GM19467 (cell line): ENCODE data around the gene CACNA1I.

Experiments used
- ATAC-seq: cut with Tn5 transposase; IDR thresholded peaks from one replicate; pipeline ENCODE4 v1.9.1; 2021; ENCODE audit warnings: mild to moderate bottlenecking, moderate library complexity; ENCODE audit not compliant: unreplicated experiment

The CACNA1I gene

GRCh38 chr22:39686776-39687525 is 116.4 kb downstream of the CACNA1I start:
- no peak for ATAC-seq

DNA sequence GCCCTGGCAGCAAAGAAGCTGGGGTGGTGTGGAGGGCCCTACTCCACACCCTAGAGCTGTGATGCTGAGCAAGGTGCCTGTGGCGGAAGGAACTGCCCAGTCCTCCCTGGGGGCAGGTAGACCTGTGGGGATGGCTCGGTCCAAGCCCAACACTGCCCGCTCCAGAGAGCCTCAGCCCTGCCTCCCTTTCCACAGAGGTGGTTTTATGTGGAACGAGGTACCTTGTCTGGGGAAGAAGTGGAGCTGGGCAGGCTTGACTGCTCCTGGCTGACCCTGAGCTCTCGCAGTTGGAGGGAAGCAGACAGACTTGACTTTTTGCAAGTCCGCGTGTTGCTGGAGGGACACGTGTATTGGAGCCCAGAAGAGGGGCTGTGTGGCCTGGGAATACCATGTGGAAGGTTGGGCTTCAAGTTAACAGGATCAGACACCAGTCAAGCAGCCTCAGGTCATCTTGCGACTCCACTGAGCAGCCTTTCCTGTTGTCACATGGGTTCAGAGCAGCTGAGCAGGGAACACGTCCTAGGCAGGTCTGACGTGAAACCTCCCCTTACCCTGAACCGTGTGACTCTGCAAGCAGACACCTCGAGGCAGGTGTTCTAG is 117.7 kb downstream of the CACNA1I start:
- no peak for ATAC-seq

DNA sequence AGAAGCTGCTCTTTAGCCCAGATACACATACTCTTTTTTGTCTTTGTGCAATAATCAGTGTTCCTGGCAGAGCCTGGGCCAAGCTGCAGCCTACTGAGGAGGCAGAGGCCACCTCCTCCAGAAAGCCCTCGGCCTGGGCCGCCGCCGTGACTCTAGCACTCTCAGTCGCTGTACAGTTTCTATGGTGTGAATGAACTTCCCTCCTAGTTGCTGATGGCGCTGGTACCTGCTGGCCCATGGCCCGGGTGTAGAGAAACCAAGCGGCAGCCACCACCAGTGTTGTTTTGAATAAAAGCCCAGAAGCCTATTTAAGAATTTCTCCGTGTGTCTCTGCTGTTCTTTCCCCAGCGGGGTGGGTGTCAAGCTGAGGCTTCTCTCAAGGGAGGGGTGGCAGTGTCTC is 118.9 kb downstream of the CACNA1I start:
- no peak for ATAC-seq

GRCh38 chr22:39690881-39691605 is 120.5 kb downstream of the CACNA1I start:
- ATAC-seq, result no peak

- no peak for ATAC-seq
These were observed 123.5 kb downstream of the CACNA1I start for GRCh38 chr22:39693943-39694500.

GRCh38 chr22:39697790-39698430 is 127.4 kb downstream of the CACNA1I start:
- ATAC-seq, result no peak

GRCh38 chr22:39699631-39700360 is 129.2 kb downstream of the CACNA1I start:
- no peak for ATAC-seq

DNA sequence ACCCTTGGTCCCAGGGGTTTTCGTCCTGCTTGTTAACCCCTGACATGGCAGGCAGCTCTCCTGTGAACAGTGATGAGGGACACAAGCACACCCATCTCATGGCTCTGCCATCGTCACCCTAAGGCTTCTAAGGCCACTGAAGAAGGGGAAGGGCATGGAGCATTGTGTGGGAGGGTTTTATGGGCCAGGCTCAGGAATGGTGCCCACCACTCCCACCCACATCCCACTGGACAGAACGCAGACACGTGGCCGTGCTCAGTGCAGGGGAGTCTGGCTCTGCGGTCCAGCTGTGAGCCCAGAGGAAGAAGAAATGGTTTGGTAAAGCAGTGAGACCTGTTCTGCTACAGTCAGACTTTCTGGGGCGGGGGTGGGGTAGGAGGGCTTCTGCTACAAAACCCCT is 130.0 kb downstream of the CACNA1I start:
- no peak for ATAC-seq

DNA sequence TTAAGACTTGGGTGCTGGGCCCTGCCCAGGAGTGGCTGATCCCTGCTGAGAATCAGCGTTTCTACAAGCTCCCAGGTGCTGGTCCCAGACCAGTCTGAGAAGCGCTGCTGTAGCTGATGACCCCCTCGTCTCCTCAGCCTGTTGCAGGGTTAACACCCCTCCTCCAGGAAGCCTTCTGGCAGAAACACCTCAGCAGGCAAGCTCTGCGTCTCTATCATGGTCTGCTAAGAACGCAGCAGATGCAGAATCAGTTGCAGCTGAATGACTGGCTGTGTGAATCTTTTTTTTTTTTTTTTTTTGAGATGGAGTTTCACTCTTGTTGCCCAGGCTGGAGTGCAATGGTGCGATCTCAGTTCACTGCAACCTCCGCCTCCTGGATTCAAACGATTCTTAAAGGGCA is 132.5 kb downstream of the CACNA1I start:
- ATAC-seq, result no peak

DNA sequence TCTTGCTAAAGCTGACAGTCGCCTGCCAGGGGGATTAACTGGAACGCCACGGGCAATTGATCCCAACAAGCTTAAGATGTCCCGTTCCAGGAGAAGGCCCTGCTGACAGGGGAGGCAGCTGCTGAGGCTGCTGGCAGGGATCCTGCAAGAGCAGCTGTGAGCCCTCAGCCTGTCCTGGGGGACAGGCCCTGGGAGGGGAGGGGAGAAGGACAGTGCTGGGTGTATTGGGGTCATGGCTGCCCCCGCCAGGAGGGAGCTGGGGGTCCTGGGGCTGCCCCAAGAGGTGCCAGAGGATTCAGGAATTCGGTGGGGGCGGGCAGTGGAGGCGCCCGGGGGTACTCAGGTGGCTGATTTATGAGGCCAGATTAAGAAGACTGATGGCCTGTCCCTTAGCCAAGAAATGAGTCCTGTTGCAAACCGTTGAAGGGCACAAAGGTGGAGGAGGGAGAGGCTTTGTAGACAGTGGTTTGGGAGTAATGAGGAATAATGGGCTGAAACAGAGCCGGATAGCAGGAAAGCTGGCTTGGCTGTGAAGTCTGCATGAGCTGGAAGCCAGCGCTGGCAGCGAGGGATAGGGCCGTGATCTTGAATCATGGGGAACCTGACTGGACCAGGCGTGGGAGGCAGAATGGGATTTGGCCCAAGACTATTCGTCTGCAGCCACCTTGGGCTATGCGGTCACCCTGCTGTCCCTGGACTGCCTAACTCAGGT is 133.5 kb downstream of the CACNA1I start:
- no peak for ATAC-seq

DNA sequence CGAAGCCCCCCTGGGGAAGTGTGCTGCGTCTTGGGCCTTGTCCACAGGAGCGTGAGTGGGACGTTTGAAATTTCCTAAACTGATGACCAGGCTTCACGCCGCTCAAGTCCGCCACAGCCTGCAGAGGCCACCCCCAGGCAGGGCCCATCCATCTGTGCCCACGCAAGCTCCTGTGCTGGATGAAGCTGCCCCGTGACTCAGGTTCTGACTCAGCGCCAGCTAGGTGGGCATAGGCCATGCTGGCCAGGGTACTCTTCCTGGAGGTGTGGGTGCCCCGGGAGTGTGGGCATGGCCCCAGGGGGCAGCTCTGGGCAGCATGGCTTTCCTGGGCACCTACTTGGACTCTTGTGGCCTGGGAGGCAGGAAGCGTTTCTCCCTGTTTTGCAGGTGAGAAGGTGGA is 134.8 kb downstream of the CACNA1I start:
- ATAC-seq, result no peak

GRCh38 chr22:39706376-39707140 is 136.0 kb downstream of the CACNA1I start:
- ATAC-seq, result no peak

GRCh38 chr22:39707351-39707750 is 136.8 kb downstream of the CACNA1I start:
- ATAC-seq, result no peak

GRCh38 chr22:39707816-39708215 is 137.3 kb downstream of the CACNA1I start:
- no peak for ATAC-seq

GRCh38 chr22:39710380-39711150 is 140.0 kb downstream of the CACNA1I start:
- no peak for ATAC-seq

DNA sequence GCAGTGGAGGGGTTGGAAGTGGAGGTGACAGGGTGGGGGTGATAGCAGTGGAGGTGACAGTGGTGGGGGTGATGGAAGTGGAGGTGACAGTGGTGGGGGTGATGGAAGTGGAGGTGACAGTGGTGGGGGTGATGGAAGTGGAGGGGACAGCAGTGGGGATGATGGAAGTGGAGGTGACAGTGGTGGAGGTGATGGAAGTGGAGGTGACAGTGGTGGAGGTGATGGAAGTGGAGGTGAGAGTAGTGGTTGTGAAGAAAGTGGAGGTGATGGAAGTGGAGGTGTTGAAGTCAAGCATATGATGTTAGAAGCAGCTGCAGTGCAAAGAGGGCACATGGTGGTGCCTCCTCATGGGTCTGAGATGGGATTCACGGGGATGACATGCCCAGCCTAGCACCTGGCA is 141.5 kb downstream of the CACNA1I start:
- ATAC-seq, result no peak

DNA sequence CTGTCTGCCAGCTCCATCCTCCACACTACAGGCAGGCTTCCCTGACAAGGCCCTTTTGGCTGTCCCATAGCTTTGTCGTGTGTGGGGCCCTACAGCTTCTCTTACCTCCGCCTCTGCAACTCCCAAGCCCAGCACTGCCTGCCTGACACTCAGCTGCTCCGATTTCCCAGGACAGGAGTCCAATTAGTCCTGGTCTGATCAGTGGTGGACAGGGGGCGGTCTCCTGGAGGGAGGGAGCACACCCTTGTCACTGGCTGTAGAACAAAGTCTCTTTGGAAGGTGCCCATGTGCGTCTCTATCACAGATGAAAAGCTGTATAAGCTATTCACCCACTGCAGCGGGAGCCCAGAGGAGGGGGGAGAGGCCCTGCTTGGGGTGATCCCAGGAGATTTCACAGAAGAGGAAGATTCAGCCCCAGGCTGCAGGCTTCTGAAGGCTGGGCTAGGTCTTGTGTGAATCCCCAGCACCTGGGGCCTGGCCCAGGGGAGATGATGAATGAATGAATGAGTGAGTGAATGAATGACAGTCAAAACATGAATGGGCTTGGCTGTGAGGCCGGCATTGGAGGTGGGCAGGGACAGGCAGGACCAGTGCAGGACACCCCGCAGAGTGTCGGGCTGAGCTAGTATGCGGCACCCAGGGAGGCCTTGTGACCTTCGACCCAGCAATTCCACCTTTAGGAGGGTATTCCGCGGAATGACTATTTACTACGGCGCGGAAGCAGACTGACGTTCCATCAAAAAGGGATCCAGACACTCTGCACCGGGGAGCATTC is 142.4 kb downstream of the CACNA1I start:
- no peak for ATAC-seq
